Measurements from ENCODE around the gene ADAMTSL1. TPM values are rescaled to one million over a fixed set of nuclear protein-coding genes. Genes with fewer than 3 reads are reported as not detected.

The ADAMTSL1 gene
- total and polyA plus RNA-seq, 2 of the 8 experiments (the other 6 are each of a cell fraction or from before 2014, with no cell fraction given) = 0.84 to 1.1 TPM

GRCh38 chr9:18775241-18775640 lies 301.3 kb downstream of the ADAMTSL1 start (continued):
- TF ChIP-seq SP2 (IDR thresholded peaks at IDR 0.05; ENCODE audit: low read length) (no peak), RBBP5 (IDR thresholded peaks at IDR 0.05; ENCODE audit: borderline replicate concordance, low read depth, low read length) (no peak), E2F6 (IDR thresholded peaks at IDR 0.05) (no peak), KDM4A (IDR thresholded peaks at IDR 0.05; ENCODE audit: low read depth, low read length, severe bottlenecking) (no peak)

Measured in H1 (cell line).